ENCODE data around the gene MTMR10.

The MTMR10 gene

DNA sequence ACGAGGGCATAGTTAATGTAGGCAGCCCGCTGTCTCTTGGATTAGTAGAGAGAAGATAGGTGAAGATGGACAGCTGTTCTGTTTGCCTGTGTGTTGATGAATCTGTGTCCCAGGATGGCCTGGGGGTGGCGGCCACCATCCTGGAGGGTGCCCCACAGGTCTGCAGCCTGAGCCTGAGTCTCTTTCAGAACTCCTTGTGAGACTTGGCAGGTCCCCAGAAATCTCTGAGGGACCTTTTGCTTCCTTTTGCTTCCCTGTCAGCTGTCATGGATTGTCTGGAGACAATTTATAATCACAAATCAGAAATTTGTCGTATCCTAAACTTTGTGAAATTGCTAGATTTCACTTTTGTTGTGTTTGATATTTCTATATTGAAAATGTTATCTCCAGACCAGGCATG lies 70.3 kb downstream of the MTMR10 start:
- DNase-seq (ENCODE audit: low read depth): no peak

DNA sequence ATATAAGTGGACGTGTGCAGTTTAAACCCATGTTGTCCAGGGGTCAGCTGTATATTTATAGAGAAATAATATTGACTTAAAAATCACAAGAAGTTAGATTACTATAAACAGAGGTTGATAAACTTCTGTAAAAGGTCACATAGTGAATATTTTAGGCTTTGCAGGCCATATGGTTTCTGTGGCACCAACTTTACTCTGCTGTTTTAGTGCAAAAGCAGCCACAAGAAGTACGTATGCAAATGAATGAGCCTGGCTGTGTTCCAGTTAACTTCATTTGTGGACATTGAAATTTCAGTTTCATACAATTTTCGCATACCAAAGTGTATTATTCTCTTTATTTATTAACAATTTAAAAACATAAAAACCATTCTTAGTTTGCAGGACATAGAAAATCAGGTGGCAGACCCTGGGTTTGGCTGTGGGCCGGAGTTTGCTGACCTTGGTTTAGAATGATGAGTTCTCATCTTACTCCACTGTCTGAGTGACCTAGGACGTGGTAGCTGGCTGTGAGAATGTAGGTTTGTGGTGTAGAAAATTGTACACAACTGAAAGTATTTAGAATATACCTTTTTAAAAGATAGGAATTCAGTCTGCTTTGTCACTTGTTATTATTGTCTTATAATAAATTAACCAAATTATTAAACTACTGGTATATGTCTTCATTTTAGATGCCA lies 71.4 kb downstream of the MTMR10 start:
- no peak for DNase-seq (ENCODE audit: low read depth)

DNA sequence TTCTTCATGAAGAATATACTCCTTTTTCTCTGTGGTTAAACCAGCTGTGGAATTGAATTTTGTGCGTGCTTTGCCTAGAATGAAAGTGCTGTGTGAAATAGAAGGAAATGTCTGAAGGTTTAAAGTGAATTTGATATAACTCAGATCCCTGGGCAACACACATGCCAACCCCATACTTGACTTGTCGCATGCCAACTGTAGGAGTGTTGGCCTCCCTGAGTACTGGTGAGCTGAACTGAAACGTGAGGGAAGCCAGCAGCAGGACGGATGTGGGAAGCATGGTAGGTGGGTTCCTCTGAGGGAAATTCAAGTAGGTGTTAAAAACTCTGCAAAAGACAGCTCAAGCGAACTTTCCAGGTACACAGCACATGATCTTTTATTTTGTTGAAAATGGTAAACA lies 73.1 kb downstream of the MTMR10 start:
- DNase-seq (ENCODE audit: low read depth): no peak

DNA sequence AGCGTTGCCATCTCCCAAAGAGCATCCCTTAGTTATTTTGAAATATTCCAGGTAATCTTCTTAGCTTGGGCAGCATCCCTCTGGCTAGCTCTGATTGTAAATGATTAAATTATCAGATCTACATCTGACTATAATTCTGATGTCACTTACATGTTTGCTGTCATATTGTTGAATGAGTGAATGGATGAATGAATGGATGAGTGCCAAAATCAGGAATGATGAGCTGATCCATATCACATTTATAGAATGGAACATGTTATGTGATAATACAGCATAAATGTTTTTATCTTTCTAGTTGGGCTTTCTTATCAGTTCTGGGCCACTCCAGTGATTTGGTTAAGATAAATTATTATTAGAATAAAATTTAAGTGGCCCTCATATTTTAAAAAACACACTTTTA lies 73.8 kb downstream of the MTMR10 start:
- DNase-seq (ENCODE audit: low read depth): no peak

- no peak for DNase-seq (ENCODE audit: low read depth)
Observed at GRCh38 chr15:30917013-30917412, 74.4 kb downstream of the MTMR10 start.

DNA sequence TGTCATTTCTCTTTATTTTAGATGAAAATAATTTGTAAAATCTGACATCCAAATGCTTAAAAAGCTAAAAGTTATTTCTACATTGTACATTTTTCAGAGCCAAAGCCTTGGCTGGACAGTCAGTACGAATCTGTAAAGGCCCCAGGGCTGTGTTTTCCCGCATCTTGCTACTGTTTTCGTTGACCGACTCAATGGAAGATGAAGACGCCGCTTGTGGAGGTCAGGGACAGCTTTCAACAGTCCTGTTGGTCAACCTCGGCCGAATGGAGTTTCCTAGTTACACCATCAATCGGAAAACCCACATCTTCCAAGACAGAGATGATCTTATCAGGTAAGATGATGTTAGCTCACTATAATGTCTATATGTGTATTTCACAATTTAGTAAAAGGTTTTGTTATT lies 77.7 kb downstream of the MTMR10 start:
- DNase-seq (ENCODE audit: low read depth): no peak

DNA sequence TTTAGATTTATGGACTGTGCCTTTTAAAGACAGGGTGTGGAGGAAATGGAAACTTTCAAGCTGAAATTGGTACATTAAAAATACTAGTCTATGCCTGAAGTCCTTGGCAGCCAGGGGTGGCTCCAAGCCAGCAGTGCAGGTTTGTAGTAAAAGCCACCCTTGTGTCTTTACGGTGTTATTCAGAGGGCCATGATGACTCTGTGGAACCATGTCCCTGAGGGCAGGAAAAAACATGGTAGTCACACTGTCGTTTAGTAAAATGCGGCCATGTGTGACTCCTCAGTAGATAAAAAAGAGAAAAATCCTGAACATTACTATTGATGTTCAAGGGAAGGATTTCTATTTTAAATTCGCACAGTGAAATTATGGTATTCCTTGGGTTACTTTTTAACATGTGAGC lies 85.1 kb downstream of the MTMR10 start:
- no peak for DNase-seq (ENCODE audit: low read depth)

DNA sequence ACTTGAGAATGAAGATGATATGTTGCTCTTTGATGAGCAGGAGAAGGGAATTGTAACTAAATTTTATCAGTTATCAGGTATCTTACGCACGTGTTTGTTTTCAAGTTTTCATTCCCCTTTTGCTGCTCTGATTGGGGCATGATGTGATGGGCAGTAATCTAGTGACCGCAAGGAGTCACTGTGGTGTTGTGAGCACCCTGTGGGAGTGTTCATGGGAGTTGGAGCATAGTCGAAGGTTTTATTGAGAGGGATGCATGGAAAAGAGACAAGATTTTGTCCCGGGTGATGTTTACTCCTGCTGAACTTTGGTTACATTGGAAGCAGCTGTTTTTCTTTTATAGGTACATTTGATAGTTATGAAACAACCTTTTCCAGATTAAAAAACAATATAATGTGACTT lies 85.6 kb downstream of the MTMR10 start:
- DNase-seq (ENCODE audit: low read depth): peak; percentile 60

DNA sequence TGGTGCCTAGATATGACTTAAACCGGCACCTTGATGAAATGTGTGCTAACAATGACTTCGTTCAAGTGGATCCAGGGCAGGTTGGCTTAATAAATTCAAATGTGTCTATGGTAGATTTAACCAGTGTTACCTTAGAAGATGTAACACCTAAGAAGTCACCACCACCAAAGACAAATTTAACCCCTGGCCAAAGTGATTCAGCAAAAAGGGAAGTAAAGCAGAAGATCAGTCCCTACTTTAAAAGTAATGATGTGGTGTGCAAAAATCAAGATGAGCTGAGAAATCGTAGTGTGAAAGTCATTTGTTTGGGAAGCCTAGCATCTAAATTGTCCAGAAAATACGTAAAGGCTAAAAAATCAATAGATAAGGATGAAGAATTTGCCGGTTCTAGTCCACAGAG lies 86.6 kb downstream of the MTMR10 start:
- no peak for DNase-seq (ENCODE audit: low read depth)

DNA sequence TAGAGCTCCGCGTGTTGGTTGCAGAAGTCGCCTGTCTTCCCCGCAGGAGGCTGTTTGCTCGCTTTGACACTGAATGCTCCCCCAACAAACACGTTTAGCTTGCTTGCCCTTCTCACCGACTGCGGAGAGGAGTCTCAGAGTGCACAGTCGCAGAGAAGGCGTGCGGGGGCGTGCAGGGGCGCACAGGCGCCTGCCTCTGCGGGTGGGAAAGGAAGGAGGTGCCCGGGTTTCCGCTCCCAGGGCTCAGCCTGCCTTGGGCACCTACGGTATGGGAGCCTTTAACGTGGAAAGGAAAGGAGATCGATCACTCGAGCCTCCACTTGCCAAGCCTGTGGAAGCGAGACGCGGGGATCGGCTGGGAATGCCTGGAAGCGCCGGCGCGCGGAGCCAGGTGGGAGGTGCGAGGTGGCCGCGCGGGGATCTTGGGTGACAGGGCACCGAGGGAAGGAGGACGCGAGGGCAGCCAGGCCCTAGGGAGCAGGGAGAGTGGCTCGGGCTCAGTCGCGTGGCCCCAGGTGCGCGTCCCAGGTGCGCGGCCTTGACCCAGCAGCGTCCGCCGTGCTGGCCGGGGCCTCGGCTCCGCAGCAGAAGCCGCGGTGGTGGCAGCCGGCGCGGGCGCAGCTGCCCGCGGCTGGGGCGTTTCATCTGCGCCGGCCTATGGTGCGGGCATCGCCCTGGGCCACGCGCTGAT lies 87.8 kb downstream of the MTMR10 start, which contains the start of gene FAN1:
TSS of gene FAN1 (plus strand) at position 419 of the 691 bp plus-strand sequence. CDS start 749 bp downstream, outside the sequence.
- peak; percentile 87 for DNase-seq (ENCODE audit: low read depth)

GRCh38 chr15:30901889-30902288 lies 89.5 kb downstream of the MTMR10 start:
- no peak for DNase-seq (ENCODE audit: low read depth)

DNA sequence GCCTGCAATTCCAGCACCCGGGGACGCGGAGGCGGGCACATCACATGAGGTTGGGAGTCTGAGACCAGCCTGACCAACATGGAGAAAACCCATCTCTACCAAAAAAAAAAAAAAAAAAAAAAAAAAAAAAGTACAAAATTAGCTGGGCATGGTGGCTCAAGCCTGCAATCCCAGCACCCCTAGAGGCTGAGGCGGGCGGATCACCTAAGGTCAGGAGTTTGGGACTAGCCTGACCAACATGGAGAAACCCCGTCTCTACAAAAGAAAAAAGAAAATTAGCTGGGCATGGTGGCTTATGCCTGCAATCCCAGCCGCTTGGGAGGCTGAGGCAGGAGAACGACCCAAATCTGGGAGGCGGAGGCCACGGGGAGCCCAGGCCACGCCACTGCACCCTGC lies 95.2 kb downstream of the MTMR10 start:
- no peak for DNase-seq (ENCODE audit: low read depth)

- no peak for DNase-seq (ENCODE audit: low read depth)
Observed at GRCh38 chr15:30895461-30896210, 95.8 kb downstream of the MTMR10 start.

GRCh38 chr15:30889196-30889595 lies 102.2 kb downstream of the MTMR10 start:
- no peak for DNase-seq (ENCODE audit: low read depth)

All from EH (cell line).